NCI-H1436 (cell line): ENCODE results near the gene FNIP2.
"Not testable (repeated sequence)": the region's sequence is repeated elsewhere in the genome, so short reads cannot be mapped to it uniquely, and the experiment has no call there.

ENCODE experiments used
- DNase-seq: peaks from one replicate; lab custom pipeline; 2025; lab: John Stamatoyannopoulos, UW

FNIP2 gene

DNA sequence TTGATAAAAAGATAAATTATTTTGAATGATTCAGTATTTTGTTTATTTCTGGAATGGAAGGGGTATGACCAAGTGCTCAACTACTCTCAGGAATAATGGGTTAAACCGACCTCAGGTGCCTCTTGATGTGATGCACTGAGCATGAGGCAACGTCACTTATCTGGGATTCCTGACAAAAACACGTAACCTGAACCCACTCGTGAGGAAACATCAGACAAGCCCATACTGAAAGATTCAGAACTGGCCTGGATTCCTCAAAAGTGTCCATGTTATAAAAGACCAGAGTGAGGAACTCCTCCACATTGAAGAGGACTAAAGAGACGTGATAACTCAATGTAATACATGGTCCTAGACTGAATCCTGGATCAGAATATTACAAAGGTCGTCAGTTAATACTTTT, 144.0 kb downstream of the FNIP2 start:
- no peak for DNase-seq

DNA sequence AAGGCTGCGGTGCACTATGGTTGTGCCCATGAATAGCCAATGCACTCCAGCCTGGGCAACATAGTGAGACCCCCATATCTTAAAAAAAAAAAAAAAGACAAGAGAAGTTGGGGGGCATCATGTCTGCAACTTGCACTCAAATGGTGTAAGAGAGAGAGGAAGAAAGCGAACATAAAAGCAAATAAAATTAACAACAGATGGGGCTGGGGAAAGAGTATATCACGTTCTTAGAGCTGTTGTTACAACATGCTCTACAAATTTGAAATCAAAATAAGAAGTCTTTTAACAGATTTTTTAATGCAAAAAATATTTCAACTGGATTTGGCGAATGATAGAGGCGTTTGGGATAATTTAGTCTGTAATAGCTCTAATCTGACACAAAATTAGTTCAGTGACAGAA, 144.9 kb downstream of the FNIP2 start:
- no peak for DNase-seq

DNA sequence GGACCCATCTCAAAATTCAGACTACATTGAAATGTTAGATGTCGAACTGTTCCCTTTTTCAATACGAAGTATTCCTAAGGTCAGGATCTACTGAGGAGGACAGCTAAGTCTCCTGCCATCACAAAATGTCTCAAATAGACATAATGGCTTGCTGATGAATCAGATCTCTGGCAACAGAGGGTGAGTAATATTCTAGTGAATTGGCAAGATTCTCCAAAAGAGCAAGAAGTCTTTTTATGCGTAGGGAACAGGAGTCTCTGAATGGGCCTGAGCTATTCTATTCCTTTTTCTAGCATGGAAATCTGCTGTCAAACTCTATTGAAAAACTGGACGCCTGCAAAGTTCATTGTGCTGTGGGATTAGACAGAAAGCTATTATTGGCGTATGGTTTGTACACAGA, 145.4 kb downstream of the FNIP2 start:
- DNase-seq = no peak

DNA sequence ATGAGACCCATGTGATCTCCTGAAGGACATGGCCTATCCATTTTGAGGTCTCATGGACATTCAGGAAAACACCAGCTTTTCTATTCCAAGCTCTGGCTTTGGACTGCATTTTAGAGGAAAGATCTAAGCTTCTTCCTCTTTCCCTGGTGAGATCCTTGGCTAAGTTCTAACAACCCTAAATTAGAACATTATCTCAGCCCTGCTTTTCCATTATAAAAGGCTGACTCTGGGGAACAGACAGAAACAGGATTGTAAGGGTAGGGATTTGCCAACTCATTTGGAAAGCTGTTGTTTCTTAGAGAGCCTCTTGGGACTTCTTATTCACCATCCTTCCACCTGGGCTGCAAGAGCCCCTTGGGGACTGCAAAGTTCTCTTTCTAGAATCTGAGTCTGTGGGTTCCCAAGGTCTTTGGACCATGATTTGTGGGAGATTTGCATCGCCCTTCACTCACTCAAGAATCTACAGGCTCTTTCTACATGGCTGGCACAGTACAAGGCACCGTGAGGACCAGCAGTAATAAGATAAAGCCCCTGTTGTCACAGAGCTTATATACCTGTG, 146.9 kb downstream of the FNIP2 start:
- no peak for DNase-seq

DNA sequence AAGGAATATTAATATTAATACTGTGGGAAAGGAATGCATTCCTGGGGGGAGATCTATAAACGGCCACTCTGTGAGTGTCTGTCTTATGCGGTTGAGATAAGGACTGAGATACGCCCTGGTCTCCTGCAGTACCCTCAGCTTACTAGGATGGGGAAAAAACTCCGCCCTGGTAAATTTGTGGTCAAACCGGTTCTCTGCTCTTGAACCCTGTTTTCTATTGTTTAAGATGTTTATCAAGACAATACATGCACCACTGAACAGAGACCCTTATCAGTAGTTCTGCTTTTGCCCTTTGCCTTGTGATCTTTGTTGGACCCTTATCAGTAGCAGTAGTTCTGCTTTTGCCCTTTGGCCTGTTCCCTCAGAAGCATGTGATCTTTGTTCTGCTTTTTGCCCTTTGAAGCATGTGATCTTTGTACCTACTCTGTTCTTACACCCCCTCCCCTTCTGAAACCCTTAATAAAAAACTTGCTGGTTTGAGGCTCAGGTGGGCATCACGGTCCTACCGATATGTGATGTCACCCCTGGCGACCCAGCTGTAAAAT, 151.7 kb downstream of the FNIP2 start:
- DNase-seq = not testable (repeated sequence)

DNA sequence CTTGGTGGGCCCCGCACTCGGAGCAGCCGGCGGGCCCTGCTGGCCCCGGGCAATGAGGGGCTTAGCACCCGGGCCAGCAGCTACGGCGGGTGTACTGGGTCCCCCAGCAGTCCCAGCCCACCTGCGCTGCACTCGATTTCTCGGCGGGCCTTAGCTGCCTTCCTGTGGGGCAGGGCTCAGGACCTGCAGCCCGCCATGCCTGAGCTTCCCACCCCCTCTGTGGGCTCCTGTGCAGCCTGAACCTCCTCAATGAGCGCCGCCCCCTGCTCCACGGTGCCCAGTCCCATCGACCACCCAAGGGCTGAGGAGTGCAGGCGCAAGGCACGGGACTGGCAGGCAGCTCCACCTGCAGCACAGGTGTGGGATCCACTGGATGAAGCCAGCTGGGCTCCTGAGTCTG, 158.9 kb downstream of the FNIP2 start:
- not testable (repeated sequence) for DNase-seq

DNA sequence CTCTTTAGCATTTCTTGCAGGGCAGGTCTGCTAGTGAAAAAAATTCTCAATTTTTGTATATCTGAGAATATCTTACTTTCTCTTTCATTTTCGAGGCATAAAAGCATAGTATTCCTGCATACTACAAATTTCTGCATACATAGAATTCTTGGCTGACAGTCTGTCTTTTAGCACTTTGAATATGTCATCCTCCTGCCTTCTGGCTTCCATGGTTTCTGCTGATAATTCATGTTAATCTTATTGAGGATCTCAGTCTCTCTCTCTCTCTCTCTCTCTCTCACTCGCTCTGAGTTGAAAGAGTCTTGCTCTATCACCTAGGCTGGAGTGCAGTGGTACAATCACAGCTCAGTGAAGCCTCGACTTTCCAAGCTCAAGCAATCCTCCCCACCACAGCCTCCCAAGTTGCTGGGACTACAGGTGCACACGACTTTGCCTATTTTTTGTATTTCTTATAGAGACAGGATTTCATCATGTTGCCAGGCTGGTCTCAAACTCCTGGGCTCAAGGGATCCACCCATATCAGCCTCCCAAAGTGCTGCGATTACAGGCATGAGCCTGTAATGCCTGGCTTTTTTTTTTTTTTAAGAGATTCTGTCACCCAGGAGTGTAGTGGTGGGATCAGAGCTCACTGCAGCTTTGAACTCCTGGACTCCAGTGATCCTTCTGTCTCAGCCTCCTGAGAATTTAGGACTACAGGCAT, 161.3 kb downstream of the FNIP2 start:
- no peak for DNase-seq

DNA sequence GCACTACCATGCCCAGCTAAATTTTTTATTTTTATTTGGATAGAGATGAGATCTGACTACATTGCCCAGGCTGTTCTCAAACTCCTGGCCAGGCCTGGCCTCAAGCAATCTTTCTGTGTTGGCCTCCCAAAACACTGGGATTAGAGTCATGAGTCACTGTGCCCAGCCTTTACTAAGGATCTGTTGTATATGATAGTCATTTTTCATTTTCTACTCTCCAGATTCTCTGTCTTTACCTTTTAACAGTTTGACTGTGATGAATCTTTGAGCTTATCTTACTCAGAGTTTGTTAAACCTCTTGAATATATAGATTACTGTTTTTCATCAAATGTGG, 161.8 kb downstream of the FNIP2 start:
- DNase-seq = no peak

DNA sequence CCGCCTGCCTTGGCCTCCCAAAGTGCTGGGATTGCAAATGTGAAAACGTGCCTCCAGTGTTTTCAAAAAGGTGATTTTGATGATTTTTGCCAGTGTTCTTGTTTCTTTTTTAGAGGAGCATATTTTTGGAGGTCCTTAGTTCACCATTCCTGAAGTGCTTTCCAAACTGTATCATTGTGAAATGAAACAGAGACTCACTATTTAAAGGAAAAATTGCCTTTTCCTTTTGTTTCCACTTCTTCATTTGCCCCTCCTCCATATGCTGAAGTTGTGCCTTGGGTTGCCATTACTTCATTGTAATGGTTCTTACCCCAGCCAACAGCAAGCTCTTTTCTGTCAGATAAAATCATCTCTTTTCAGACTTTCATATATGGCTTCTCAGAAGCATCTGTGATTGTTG, 164.4 kb downstream of the FNIP2 start:
- DNase-seq = no peak

DNA sequence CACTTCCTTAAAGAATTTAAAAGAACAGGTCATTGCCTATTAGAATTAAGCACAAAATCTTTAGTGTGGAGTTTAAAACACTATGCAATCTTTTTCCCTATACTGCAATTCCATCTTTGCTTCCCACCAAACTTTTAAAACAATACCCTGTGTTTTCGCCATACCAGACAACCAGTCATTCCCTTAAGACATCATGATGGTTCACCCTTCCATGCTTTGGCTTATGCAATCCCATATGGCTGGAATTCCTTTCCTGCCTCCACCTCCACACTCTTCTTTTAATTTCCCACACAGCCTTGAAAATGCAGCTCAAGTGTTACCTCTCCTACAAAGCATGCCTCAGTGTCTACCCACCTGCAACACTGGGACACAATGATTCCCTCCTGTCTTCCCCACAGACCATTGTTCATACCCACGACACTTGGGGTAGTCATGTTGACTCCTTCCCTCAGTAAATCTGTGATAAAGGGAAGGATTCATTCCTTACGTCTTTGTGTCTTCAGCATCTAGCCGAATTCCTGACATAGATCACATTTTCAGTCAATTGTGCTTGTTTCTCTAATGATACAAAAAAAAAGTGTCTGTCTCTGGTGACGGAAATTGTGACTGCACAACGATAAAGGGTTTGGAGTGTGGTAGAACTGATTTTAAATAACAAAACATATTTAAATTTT, 166.3 kb downstream of the FNIP2 start:
- no peak for DNase-seq

DNA sequence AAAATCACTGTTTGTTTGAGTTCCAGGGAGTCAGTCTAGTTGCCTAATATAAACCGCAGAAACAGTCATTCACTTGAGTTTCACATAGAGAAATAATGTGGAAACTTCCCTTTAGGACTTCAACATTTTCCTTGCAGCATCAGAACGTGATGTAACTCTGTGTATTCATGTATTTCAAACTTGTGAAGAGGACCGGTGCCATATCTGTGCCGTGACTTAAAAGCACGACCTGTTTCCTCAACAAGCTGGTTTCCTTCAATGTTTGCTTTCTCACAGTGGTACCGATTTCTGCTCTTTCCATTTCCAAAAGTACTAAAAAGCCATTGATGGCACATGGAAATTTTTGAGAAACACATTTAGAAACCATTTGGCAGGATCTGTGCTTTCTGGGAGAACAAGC, 167.4 kb downstream of the FNIP2 start:
- DNase-seq = no peak

DNA sequence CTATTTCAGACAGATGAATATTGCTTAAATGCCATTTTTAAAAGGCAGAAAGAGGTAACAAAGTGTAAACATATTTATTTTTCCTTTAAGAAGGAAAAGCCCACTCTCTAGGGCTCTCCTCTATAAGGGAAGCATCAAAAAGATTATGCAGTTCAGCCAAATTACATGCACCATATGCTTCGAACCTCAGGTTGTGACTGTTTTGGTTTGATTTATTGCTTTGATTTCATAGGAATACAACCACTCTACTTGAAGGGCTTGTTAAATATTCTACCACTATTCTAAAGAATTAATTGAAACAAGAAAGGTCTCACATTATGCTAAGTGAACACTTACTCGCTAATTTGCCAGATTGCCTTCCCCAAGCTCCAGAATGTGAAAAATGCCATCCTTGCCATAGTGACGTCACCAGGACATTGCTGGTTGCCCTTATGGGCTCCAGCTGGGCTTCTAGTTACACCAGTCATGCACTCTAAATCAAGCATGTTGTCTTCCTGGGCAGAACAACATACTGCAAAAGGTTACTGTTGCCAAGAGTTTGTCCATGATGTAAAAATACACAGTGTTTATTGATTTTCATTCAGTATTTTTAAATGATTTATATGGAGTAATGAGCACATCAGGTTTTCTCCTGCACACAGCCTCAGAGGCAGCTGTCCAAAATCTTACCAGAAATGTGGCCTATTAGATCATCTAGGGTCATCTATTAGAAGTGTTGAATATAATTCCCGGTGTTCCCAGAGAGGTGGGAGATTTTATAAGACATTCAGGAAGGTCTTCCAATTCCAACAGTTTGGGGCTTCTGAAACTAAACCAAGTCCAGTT, 169.6 kb downstream of the FNIP2 start:
- peak; percentile 61 for DNase-seq

DNA sequence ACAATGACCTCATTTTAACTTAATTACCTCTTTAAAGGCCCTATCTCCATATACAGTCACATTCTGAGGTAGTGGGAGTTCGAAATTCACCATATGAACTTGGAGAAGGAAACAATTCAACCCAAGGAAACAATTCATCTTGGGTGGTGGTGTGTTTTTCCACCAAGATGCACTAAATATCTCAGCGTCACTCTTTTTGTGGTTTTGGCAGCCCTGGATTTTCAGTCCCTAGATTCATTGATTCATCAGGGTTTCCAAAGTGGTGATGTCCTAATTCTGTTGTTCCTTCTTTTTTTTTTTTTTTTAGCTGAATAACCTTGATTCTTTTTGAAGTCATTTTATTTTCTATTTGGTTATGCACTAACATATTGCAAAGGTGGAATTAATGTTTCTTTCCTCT, 171.4 kb downstream of the FNIP2 start:
- DNase-seq = no peak

DNA sequence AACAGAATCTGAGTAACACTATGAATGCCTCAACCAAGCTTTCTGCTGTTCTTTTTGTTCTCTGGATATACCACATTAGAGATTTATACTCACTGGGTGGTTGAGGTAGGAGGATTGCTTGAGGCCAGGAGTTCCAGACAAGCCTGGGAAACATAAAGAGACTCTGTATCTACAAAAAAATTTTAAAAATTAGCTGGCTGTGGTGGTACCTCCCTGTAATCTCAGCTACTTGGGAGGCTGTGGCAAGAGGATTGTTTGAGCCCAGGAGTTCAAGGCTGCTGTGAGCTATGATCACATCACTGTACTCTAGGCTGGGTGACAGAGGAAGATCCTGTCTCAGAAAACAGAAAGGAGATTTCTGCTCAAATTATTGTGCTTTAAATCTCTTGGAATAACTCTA, 172.5 kb downstream of the FNIP2 start:
- DNase-seq = no peak

DNA sequence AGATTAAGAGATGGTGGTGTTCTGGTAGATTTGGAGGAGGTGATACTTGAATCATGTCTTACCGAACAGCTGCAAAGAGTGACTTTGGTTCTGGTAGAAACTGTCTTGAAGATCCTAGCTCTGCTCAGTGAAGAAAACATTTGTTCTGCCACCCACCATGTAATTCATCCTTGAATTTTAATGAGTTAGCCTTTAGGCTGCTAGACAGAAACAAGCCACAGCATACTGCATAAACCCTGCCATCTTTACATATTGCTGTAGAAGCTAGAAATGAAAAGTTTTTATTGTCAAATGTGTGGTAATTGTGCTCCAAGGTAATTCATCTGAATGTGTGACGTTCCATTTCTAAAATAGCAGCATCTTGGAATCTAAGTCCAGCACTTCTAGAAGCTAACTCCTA, 173.1 kb downstream of the FNIP2 start:
- no peak for DNase-seq

DNA sequence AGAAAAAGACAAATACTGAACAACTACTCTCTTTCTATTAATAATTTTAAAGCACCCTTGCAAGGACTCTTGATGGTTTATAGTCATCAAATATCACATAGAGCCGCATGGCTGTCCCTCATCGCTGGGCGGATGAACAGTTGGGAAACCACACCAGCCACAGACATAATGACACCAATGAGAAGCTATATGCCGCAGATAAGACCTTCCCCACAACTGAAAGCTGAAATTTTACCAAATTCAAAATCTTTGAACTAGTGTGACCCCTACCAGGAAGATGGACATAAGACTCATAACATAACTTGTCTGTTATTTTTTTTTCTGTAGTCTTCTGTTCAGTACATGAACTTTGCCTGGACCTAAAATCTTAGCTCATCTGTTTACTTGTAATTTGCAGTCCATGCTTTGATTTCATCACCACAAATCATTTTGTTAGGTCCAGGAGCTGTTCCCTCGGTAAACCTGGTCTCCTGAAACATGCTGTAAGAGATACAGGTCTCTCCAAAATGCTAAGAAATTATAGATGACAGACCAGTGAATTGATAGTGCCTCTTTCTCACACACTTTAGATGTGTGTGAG, 176.8 kb downstream of the FNIP2 start:
- no peak for DNase-seq

DNA sequence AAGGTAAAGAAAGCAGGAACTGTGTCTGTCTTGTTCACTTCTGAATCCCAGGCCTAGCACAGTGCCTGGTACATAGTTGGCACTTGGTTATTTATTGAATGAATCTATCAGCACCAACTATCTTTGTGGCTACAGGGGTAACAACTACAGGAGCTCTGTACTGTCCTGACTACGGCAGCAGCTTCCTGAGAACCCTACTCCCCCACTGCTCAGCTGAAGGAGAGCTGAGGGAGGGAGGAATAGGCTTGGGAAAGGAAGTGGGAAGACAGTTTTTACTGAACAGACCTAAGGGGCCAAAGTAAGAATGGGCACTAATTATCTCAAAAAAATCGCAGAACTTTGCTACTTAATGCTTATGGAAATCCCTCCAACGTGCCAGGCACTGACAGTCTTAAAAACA, 178.0 kb downstream of the FNIP2 start:
- DNase-seq = no peak

DNA sequence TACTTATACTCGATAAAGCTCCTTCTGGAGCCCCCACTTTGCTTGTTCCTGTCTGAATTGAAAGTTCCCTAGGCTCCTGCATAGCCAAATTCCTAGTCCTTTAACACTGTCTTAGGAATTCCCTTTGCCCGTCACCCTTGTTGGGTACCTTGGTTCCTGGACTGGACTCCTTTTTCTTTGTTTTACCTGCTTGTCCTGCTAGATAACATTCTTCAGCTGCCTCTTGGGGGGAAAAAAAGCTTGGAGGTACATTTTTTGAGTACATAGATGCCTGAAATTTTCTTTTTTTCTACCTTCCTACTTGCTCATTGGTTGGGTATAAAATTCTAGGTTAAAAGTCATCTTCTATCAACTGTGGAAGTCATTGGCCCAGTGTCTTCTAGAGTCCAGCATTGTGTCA, 179.2 kb downstream of the FNIP2 start:
- no peak for DNase-seq

DNA sequence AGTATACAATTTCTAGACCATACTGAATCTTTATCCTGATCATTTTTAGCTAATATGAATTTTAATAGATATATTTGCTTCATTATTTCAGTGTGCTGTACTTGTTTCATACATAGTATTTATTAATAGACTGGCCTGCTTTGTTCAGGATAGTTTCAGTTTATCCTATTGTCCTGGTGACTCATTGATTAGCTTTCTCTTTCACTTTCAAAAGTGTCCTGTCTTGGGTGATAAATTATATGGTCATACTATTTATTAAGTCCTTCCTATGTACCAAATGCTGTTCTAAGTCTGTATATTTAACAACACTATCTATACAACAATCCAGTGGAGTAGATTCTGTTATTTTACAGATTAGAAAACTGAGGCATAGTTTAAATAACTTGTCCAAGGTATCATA, 180.3 kb downstream of the FNIP2 start:
- no peak for DNase-seq

DNA sequence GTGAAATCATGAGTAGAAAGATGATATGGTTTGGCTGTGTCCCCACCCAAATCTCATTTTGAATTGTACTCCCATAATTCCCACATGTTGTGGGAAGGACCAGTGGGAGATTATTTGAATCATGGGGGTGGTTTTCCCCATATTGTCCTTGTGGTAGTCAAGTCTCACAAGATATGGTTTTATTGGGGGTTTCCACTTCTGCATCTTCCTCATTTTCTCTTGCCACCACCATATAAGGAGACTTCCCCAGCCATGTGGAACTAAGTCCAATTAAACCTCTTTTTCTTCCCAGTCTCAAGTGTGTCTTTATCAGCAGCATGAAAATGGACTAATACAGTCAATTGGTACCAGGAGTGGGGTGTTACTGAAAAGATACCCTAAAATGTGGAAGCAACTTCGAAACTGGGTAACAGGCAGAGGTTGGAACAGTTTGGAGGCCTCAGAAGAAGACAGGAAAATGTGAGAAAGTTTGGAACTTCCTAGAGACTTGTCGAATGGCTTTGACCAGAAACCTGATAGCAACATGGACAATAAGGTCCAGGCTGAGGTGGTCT, 183.5 kb downstream of the FNIP2 start:
- not testable (repeated sequence) for DNase-seq

DNA sequence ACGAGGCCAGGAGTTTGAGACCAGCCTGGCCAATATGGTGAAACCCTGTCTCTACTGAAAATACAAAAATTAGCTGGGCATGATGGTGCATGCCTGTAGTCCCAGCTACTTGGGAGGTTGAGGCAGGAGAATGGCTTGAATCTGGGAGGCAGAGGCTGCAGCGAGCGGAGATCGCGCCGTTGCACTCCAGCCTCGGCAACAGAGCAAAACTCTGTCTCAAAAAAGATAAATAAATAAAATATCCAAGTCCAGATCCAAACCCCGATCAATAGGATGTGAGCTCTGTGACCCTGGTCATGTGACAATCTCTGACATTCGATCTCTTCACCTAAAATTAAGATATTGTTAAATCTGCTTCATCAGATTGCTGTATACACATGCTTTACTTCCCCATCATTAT, 187.5 kb downstream of the FNIP2 start:
- DNase-seq = not testable (repeated sequence)

DNA sequence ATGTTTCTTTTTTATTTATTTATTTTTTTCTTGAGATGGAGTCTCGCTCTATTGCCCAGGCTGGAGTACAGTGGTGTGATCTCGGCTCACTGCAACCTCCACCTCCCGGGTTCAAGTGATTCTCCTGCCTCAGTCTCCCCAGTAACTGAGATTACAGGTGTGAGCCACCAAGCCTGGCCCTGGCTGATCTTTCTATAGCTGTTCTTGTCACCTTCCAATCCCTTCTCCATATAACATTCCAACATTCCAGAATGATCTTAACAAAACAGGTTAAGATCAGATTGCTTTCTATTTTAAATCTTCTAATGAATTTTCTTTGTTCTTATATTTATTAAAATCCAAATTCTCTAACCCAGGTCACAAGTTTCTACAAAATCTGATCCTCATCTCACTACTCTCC, 188.1 kb downstream of the FNIP2 start:
- DNase-seq = not testable (repeated sequence)
